AG04450 (cell line): ENCODE measurements around the gene AGTRAP. TPM values are rescaled to one million over a fixed set of nuclear protein-coding genes. Genes with fewer than 3 reads are reported as not detected.

Experiments used
- CTCF ChIA-PET: fragments of 300-600, 350-600 bp; formaldehyde crosslinking; extraction: SDS; loops from one replicate; lab custom pipeline; 2022; ENCODE audit warnings: antibody characterized with exemption, inconsistent platforms; lab: Charles Lee
- POLR2A ChIA-PET: fragments of 350-600 bp; formaldehyde crosslinking; extraction: SDS; loops from one replicate; lab custom pipeline; 2021; ENCODE audit warnings: antibody characterized with exemption, inconsistent platforms; lab: Yijun Ruan, JAX
- DNase-seq: peaks from one replicate; pipeline ENCODE4 v3.0.0-alpha.2; 2011; ENCODE audit warnings: low read depth, low spot score
- H3K27ac ChIP-seq: one replicate; pipeline ENCODE4 v1.5.1; 2012; ENCODE audit warnings: low read depth, low read length, control low read depth
- H3K27me3 ChIP-seq: one replicate; pipeline ENCODE4 v1.6.0; 2012; ENCODE audit warnings: low read length; ENCODE audit not compliant: control insufficient read depth, insufficient read depth
- H3K4me3 ChIP-seq: 2 replicates; pipeline ENCODE4 v1.5.1; 2011; ENCODE audit warnings: mild to moderate bottlenecking, low read depth, low read length, control low read depth
- H3K9me3 ChIP-seq: 2 replicates; pipeline ENCODE4 v1.5.1; 2012; ENCODE audit warnings: low read length; ENCODE audit not compliant: control insufficient read depth, insufficient read depth
- CTCF ChIP-seq: IDR thresholded peaks from 2 replicates; pipeline ENCODE4 v1.5.1; 2011; ENCODE audit warnings: low read depth, low read length, control low read depth, inconsistent platforms
- polyA plus RNA-seq: library from polyadenylated mRNA; depleted of rRNA; stranded (reverse); fragments of >200 nt; gene quantifications from 2 replicates; pipeline ENCODE4 v1.2.3, GENCODE V29; 2011

AGTRAP gene
- polyA plus RNA-seq, 1 experiment: 26.8 TPM

- ChIA-PET CTCF (no interaction called here), POLR2A (no interaction called here)
- TF ChIP-seq CTCF: no peak
- Histone ChIP-seq H3K27ac (no peak overlapping the region), H3K4me3 (no peak overlapping the region), H3K27me3 (peaks cover 3% of the 10 kb centered on the region), H3K9me3 (no peaks in the 10 kb centered on the region)
- no peak for DNase-seq
These were observed 15.2 kb downstream of the AGTRAP start for GRCh38 chr1:11751087-11751486.

GRCh38 chr1:11752359-11753088, 16.6 kb downstream of the AGTRAP start:
- Histone ChIP-seq H3K27me3 (peaks cover 6% of the 10 kb centered on the region), H3K4me3 (no peak overlapping the region), H3K27ac (no peak overlapping the region), H3K9me3 (no peaks in the 10 kb centered on the region)
- no peak for TF ChIP-seq CTCF
- ChIA-PET CTCF (no interaction called here), POLR2A (interaction anchor here (0.7 kb wide), 1 partner anchor 35 kb away, joined by 3 read pairs; no protein-coding TSS in a partner anchor)
- DNase-seq: no peak

- H3K4me3 ChIP-seq: no peak overlapping the region
- H3K9me3 ChIP-seq: no peaks in the 10 kb centered on the region
- POLR2A ChIA-PET: no interaction called here
- H3K27me3 ChIP-seq: peaks cover 6% of the 10 kb centered on the region
- no peak for DNase-seq
- CTCF ChIA-PET: interaction anchor here (0.6 to 0.8 kb wide), 2 partner anchors 34 to 43 kb away, joined by 3 read pairs; no protein-coding TSS in a partner anchor
- H3K27ac ChIP-seq: no peak overlapping the region
- TF ChIP-seq CTCF: no peak
These were observed 17.7 kb downstream of the AGTRAP start for GRCh38 chr1:11753555-11754208.

- no peak for DNase-seq
- TF ChIP-seq CTCF: no peak
- peaks cover 13% of the 10 kb centered on the region for H3K27me3 ChIP-seq
- H3K27ac ChIP-seq: no peak overlapping the region
- no peak overlapping the region for H3K4me3 ChIP-seq
- CTCF ChIA-PET: no interaction called here
- POLR2A ChIA-PET: no interaction called here
- no peaks in the 10 kb centered on the region; the same call in 1 of the 2 replicates for H3K9me3 ChIP-seq
These were observed 21.1 kb downstream of the AGTRAP start for GRCh38 chr1:11757047-11757446.

GRCh38 chr1:11759791-11760190, 23.9 kb downstream of the AGTRAP start:
- H3K4me3 ChIP-seq: no peak overlapping the region
- POLR2A ChIA-PET: no interaction called here
- no peak for DNase-seq
- peaks cover 21% of the 10 kb centered on the region for H3K27me3 ChIP-seq
- H3K9me3 ChIP-seq: no peaks in the 10 kb centered on the region; the same call in 1 of the 2 replicates
- TF ChIP-seq CTCF: no peak
- no peak overlapping the region for H3K27ac ChIP-seq
- CTCF ChIA-PET: no interaction called here
